DOHH2 (cell line): ENCODE data around the gene SERINC1.

Experiments
- CTCF ChIP-seq: fragments of 200-600 bp; sonication (generic); IDR thresholded peaks from one replicate; pipeline ENCODE4 v1.5.1; 2014; ENCODE audit warnings: antibody characterized with exemption, mild to moderate bottlenecking, low read depth, low read length; ENCODE audit not compliant: poor library complexity, severe bottlenecking
- EZH2phosphoT487 ChIP-seq: fragments of 200-600 bp; sonication (generic); IDR thresholded peaks from 2 replicates; pipeline ENCODE4 v1.6.1; 2017; ENCODE audit warnings: borderline replicate concordance, mild to moderate bottlenecking, antibody characterized with exemption, low read length, moderate library complexity, mixed read lengths

- TF ChIP-seq CTCF (no peak), EZH2phosphoT487 (no peak)
Measured at GRCh38 chr6:122428781-122429180, 42.8 kb downstream of the SERINC1 start.
